Smooth muscle cell (in vitro differentiated cells): Measurements from ENCODE around the gene LRRC38. TPM values are rescaled to one million over a fixed set of nuclear protein-coding genes. Genes with fewer than 3 reads are reported as not detected.
A peak's percentile ranks its signal among the peaks of the same experiment; 100 is the strongest.

Experiments used
- DNase-seq: peaks from one replicate; lab custom pipeline; 2025; ENCODE audit not compliant: unreplicated experiment; lab: John Stamatoyannopoulos, UW
- H2AFZ ChIP-seq: fragments of 200-600 bp; sonication (generic); 2 replicates; pipeline ENCODE4 v1.6.0; 2016; ENCODE audit warnings: antibody characterized with exemption, low read depth, mild to moderate bottlenecking
- H3F3A ChIP-seq: fragments of 200-600 bp; sonication (generic); 2 replicates; pipeline ENCODE4 v1.6.0; 2017; ENCODE audit warnings: antibody characterized with exemption, low read depth
- H3K27ac ChIP-seq: fragments of 200-600 bp; sonication (generic); 2 replicates; pipeline ENCODE4 v1.5.1; 2016; ENCODE audit warnings: low read depth, mild to moderate bottlenecking
- H3K27me3 ChIP-seq: fragments of 200-600 bp; sonication (generic); 2 replicates; pipeline ENCODE4 v1.6.1; 2016; ENCODE audit warnings: low read depth, mild to moderate bottlenecking
- H3K36me3 ChIP-seq: fragments of 200-600 bp; sonication (generic); 2 replicates; pipeline ENCODE4 v1.5.1; 2016; ENCODE audit warnings: low read depth
- H3K4me1 ChIP-seq: fragments of 200-600 bp; sonication (generic); 2 replicates; pipeline ENCODE4 v1.5.1; 2016; ENCODE audit warnings: low read depth
- H3K4me2 ChIP-seq: fragments of 200-600 bp; sonication (generic); 2 replicates; pipeline ENCODE4 v1.6.0; 2016; ENCODE audit warnings: mild to moderate bottlenecking
- H3K4me3 ChIP-seq: fragments of 200-600 bp; sonication (generic); 2 replicates; pipeline ENCODE4 v1.5.1; 2016; ENCODE audit warnings: mild to moderate bottlenecking
- H3K79me2 ChIP-seq: fragments of 200-600 bp; sonication (generic); 2 replicates; pipeline ENCODE4 v1.6.0; 2016; ENCODE audit warnings: low read depth, mild to moderate bottlenecking
- H3K9ac ChIP-seq: fragments of 200-600 bp; sonication (generic); 2 replicates; pipeline ENCODE4 v1.6.0; 2016; ENCODE audit warnings: low read depth
- H3K9me3 ChIP-seq: fragments of 200-600 bp; sonication (generic); replicated peaks from 2 replicates; pipeline ENCODE4 v1.5.1; 2016; ENCODE audit warnings: low read depth
- H4K20me1 ChIP-seq: fragments of 200-600 bp; sonication (generic); 2 replicates; pipeline ENCODE4 v1.6.0; 2016; ENCODE audit warnings: low read depth
- WGBS: methylation state at CpG from one replicate; pipeline ENCODE4 v1.1.7; 2016; ENCODE audit warnings: low lambda C conversion rate; 5-methylcytosine and 5-hydroxymethylcytosine counted together
- polyA plus RNA-seq: library from polyadenylated mRNA; unstranded; fragments of >200 nt; fragmentation: Nextera tagmentation; extraction: Ambion mirVana; gene quantifications from 2 replicates; pipeline ENCODE4 v1.2.1, GENCODE V29; 2016
- total RNA-seq: library from RNA; depleted of rRNA; stranded (reverse); fragments of >200 nt; gene quantifications from 2 replicates; pipeline ENCODE4 v1.2.3, GENCODE V29; 2014
- TF ChIP-seq, protein P1 (sequence below): fragments of 200-600 bp; sonication (generic); IDR thresholded peaks from 2 replicates; pipeline ENCODE4 v1.5.1; 2017; ENCODE audit warnings: borderline replicate concordance, mild to moderate bottlenecking, antibody characterized with exemption; ENCODE audit not compliant: insufficient read depth, poor library complexity, severe bottlenecking

The LRRC38 gene
- total and polyA plus RNA-seq, 2 experiments from 2014 or later = 0.39 TPM; not detected in 1

DNA sequence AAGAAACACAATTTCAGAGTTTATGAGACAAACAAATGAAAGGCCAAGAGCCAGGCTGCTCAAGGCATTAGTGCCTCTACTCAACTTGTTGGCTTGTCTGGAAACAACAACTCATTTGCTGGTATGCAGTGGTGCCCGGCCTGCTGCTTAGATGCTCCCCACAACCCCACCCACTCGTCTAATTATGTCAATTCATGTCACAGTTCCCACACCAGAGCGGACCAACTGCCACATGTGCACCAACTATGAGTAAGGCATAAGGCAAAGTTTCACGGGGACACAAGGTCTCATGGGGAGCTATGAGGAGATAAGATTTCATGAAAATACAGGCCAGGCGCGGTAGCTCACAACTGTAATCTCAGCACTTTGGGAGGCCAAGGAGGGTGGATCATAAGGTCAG is 34.5 kb upstream of the LRRC38 start:
- Histone ChIP-seq H3K9ac (peak overlapping the region; percentile 21), H3K79me2 (no peaks in the 10 kb centered on the region), H3K36me3 (no peaks in the 10 kb centered on the region), H4K20me1 (no peaks in the 10 kb centered on the region), H3K4me2 (no peak overlapping the region), H3K27me3 (no peaks in the 10 kb centered on the region), H3K9me3 (no peaks in the 10 kb centered on the region), H3K4me1 (peaks cover 17% of the 10 kb centered on the region), H3K4me3 (no peak overlapping the region), H3F3A (peaks cover 22% of the 10 kb centered on the region), H2AFZ (no peak overlapping the region), H3K27ac (peak overlapping the region; percentile 90)
- TF ChIP-seq, protein P1, sequence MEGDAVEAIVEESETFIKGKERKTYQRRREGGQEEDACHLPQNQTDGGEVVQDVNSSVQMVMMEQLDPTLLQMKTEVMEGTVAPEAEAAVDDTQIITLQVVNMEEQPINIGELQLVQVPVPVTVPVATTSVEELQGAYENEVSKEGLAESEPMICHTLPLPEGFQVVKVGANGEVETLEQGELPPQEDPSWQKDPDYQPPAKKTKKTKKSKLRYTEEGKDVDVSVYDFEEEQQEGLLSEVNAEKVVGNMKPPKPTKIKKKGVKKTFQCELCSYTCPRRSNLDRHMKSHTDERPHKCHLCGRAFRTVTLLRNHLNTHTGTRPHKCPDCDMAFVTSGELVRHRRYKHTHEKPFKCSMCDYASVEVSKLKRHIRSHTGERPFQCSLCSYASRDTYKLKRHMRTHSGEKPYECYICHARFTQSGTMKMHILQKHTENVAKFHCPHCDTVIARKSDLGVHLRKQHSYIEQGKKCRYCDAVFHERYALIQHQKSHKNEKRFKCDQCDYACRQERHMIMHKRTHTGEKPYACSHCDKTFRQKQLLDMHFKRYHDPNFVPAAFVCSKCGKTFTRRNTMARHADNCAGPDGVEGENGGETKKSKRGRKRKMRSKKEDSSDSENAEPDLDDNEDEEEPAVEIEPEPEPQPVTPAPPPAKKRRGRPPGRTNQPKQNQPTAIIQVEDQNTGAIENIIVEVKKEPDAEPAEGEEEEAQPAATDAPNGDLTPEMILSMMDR = no peak
- DNase-seq = no peak
- WGBS = 19% methylated on average over 6 of the region's 6 CpGs

DNA sequence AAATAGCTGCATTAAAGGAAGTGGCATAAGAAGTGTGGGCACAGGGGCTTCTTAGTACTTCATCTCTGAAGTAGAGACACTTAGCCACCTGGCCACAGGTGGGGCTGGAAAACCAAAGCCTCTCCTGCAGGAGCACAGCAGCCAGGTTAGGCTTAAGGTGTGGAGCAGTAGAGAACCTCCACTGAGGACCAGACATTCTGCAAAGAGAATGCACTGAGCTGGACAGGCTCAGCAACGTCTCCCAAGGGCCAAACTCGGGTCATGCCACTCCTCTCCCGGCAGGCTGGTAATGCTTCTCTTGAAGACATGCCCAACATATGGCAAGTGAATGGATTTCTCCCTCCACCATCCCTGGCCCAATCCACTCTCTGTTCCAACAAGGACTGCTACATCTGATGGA is 33.0 kb upstream of the LRRC38 start:
- no peaks in the 10 kb centered on the region for H4K20me1 ChIP-seq

DNA sequence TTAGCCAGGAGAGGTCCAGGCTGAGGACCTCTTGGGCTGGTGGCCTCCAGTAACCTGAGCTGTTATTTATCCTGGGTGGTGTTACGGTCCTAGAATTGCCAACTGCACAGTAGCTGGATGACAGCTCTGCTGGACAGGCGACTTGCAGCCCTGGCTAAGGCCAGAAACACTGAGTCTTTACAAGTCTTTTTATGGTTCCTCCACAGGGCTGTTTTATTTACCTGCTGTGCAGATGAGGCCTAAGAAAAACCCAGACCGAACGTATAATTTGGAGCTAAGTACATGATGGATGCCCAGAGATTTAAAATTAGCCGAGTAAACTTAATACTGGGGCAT is 30.4 kb upstream of the LRRC38 start:
- Histone ChIP-seq H4K20me1 (no peaks in the 10 kb centered on the region), H3K36me3 (no peaks in the 10 kb centered on the region), H3K27me3 (no peaks in the 10 kb centered on the region), H3K9me3 (no peaks in the 10 kb centered on the region), H3K27ac (no peak overlapping the region), H3F3A (peaks cover 8% of the 10 kb centered on the region), H3K79me2 (no peaks in the 10 kb centered on the region), H3K4me3 (no peak overlapping the region), H3K4me1 (peaks cover 3% of the 10 kb centered on the region), H3K4me2 (no peak overlapping the region), H2AFZ (no peak overlapping the region), H3K9ac (no peak overlapping the region)
- no peak for DNase-seq
- TF ChIP-seq, protein P1 = no peak
- 53% methylated on average over 5 of the region's 5 CpGs for WGBS

More for the DNA sequence above, 33.0 kb upstream of the LRRC38 start:
- H3K4me1 ChIP-seq = peaks cover 17% of the 10 kb centered on the region
- H3K27me3 ChIP-seq = no peaks in the 10 kb centered on the region
- peaks cover 17% of the 10 kb centered on the region for H3F3A ChIP-seq
- H3K79me2 ChIP-seq = no peaks in the 10 kb centered on the region
- H3K27ac ChIP-seq = no peak overlapping the region
- WGBS = 69% methylated on average over 3 of the region's 3 CpGs
- H3K9me3 ChIP-seq = no peaks in the 10 kb centered on the region
- H3K36me3 ChIP-seq = no peaks in the 10 kb centered on the region
- TF ChIP-seq, protein P1 = no peak
- H3K4me3 ChIP-seq = no peak overlapping the region
- no peak overlapping the region for H2AFZ ChIP-seq
- DNase-seq = no peak
- no peak overlapping the region for H3K4me2 ChIP-seq
- H3K9ac ChIP-seq = no peak overlapping the region

DNA sequence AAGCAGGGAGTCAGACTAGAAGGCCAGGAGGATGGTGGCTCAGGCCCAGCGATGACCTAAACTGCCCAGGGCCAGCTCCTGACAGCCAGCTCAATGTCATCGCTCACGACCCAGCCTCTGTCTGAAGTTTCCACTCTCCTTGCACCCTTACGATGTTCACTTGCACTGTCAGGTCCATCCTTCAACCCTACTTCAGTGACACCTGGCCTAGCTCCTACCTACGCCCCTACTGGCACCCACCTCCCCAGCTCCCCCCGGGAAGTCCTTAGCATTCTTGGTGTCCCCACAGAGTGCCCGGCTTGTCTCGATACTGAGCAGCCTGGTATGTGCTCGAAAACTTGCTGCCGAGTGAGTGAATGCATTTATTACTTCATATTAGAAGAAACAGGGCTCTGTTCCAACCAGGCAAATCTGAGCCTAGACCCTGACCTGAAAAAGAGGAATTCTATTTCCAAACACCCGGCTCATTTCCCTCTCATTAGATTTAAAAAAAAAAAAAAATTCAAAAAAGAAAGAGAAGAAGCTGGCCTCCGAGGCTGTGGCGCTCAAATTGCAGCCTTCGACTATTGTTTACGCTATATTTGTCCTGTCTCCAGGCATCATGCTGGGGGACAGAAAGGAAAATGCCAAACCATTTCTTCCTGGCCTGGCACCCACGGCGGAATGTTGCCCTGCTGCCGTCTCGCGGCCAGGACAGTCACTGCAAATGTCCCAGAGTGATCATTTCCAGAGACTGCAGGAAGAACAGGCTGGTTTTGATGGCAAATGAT is 29.8 kb upstream of the LRRC38 start:
- H3K27me3 ChIP-seq = no peaks in the 10 kb centered on the region
- H3K9me3 ChIP-seq = no peaks in the 10 kb centered on the region
- peaks cover 7% of the 10 kb centered on the region for H3F3A ChIP-seq
- H4K20me1 ChIP-seq = no peaks in the 10 kb centered on the region
- no peaks in the 10 kb centered on the region for H3K4me1 ChIP-seq
- WGBS = 66% methylated on average over 20 of the region's 20 CpGs
- H2AFZ ChIP-seq = peak overlapping the region; percentile 27
- no peak for DNase-seq
- H3K4me2 ChIP-seq = no peak overlapping the region
- no peaks in the 10 kb centered on the region for H3K36me3 ChIP-seq
- no peaks in the 10 kb centered on the region for H3K79me2 ChIP-seq
- TF ChIP-seq, protein P1 = peak; percentile 38
- H3K9ac ChIP-seq = no peak overlapping the region
- H3K27ac ChIP-seq = no peak overlapping the region
- no peak overlapping the region for H3K4me3 ChIP-seq
